ENCODE measurements around the gene NUCKS1. TPM values are rescaled to one million over a fixed set of nuclear protein-coding genes. Genes with fewer than 3 reads are reported as not detected.
A peak's percentile ranks its signal among the peaks of the same experiment; 100 is the strongest.

The NUCKS1 gene
- total and polyA plus RNA-seq, 2 of the 13 experiments (the other 11 are each of a cell fraction or from before 2014, with no cell fraction given), result 35.5 to 117 TPM

GRCh38 chr1:205670611-205671430, 79.2 kb downstream of the NUCKS1 start:
- intact Hi-C loops (cut with micrococcal nuclease; ENCODE audit: unreplicated experiment) (no loop called here), in situ Hi-C loops (cut with HindIII; ENCODE audit: extremely low pct_ligation_motif_present, low pct_unique_long_range_greater_than_20kb) (no loop called here)
- Histone ChIP-seq H3K27me3 (ENCODE audit: control insufficient read depth in 1 of 2, insufficient read depth in 2 of 2, low read length in 2 of 2) (no peaks in the 10 kb centered on the region), H3K9me3 (ENCODE audit: low read length) (no peaks in the 10 kb centered on the region), H3K9ac (ENCODE audit: insufficient read depth, low read depth, low read length) (no peak overlapping the region), H3K4me2 (ENCODE audit: low read depth, low read length) (no peak overlapping the region), H3K79me2 (ENCODE audit: insufficient read depth, low read length) (no peaks in the 10 kb centered on the region), H3K4me3 (replicated peaks in 1 of 3; ENCODE audit: insufficient read depth in 1 of 3, low read depth in 2 of 3, low read length in 3 of 3) (no peak overlapping the region), H3K4me1 (ENCODE audit: insufficient read depth, low read length) (peaks cover 93% of the 10 kb centered on the region), H3K27ac (ENCODE audit: extremely low read length, insufficient read depth, low read length) (no peak overlapping the region), H3K36me3 (replicated peaks in 1 of 2; ENCODE audit: control insufficient read depth in 1 of 2, insufficient read depth in 2 of 2, low read length in 2 of 2) (no peaks in the 10 kb centered on the region; a peak in 1 of 5 replicates), H2AFZ (ENCODE audit: low read length) (no peak overlapping the region), H4K20me1 (ENCODE audit: insufficient read depth, low read length) (no peaks in the 10 kb centered on the region)
- BruUV-seq (replicated peaks), result no TSS peak
- ATAC-seq (peak; percentile 14), FAIRE-seq (no peak), DNase-seq (ENCODE audit: low spot score) (no peak)
- peak; percentile 30; the same call in 1 of the 2 replicates for TF ChIP-seq KDM5B (CRISPR knock-in tag; IDR thresholded peaks at IDR 0.05; ENCODE audit: borderline replicate concordance)
- no peak for TF ChIP-seq BHLHE40 (IDR thresholded peaks at IDR 0.05; ENCODE audit: low read length)
- no peak for TF ChIP-seq ELF4 (CRISPR knock-in tag; IDR thresholded peaks at IDR 0.05; ENCODE audit: borderline replicate concordance)
- WGBS (ENCODE audit: low lambda C conversion rate), result 93% methylated on average over 11 of the region's 13 CpGs
- ChIA-PET POLR2A (interaction anchor here (0.5 kb wide), 1 partner anchor 13 kb away, joined by 4 read pairs; no protein-coding TSS in a partner anchor), CTCF (ENCODE audit: low intra/inter-chr PET ratio, low total read pairs) (no interaction called here)

GRCh38 chr1:205670150-205670446, 79.9 kb downstream of the NUCKS1 start:
- no peak for ATAC-seq
- Histone ChIP-seq H3K9ac (ENCODE audit: insufficient read depth, low read depth, low read length) (no peak overlapping the region), H3K27ac (ENCODE audit: extremely low read length, insufficient read depth, low read length) (no peak overlapping the region), H3K4me3 (replicated peaks in 1 of 3; ENCODE audit: insufficient read depth in 1 of 3, low read depth in 2 of 3, low read length in 3 of 3) (no peak overlapping the region), H3K9me3 (ENCODE audit: low read length) (no peaks in the 10 kb centered on the region), H3K36me3 (replicated peaks in 1 of 2; ENCODE audit: control insufficient read depth in 1 of 2, insufficient read depth in 2 of 2, low read length in 2 of 2) (no peaks in the 10 kb centered on the region; a peak in 1 of 5 replicates), H3K27me3 (ENCODE audit: control insufficient read depth in 1 of 2, insufficient read depth in 2 of 2, low read length in 2 of 2) (no peaks in the 10 kb centered on the region), H2AFZ (ENCODE audit: low read length) (no peak overlapping the region), H3K4me1 (ENCODE audit: insufficient read depth, low read length) (peaks cover 93% of the 10 kb centered on the region), H4K20me1 (ENCODE audit: insufficient read depth, low read length) (no peaks in the 10 kb centered on the region), H3K4me2 (ENCODE audit: low read depth, low read length) (no peak overlapping the region), H3K79me2 (ENCODE audit: insufficient read depth, low read length) (no peaks in the 10 kb centered on the region)
- WGBS (ENCODE audit: low lambda C conversion rate), result 94% methylated on average over 5 of the region's 5 CpGs
- FAIRE-seq, result no peak
- intact Hi-C loops (cut with micrococcal nuclease; ENCODE audit: unreplicated experiment), result no loop called here
- ChIA-PET CTCF (ENCODE audit: low intra/inter-chr PET ratio, low total read pairs) (no interaction called here), POLR2A (no interaction called here)
- no TSS peak for BruUV-seq (replicated peaks)
- TF ChIP-seq ZNF282 (IDR thresholded peaks at IDR 0.05; ENCODE audit: partially characterized antibody) (no peak), KDM1A (CRISPR knock-in tag; IDR thresholded peaks at IDR 0.05) (no peak), RNF219 (CRISPR knock-in tag; IDR thresholded peaks at IDR 0.05) (no peak), ZBED4 (CRISPR knock-in tag; IDR thresholded peaks at IDR 0.05; ENCODE audit: borderline replicate concordance) (no peak), ATF6 (CRISPR knock-in tag; conservative IDR thresholded peaks at IDR 0.05) (no peak)
- no peak for DNase-seq (ENCODE audit: low spot score)
- in situ Hi-C loops (cut with HindIII; ENCODE audit: extremely low pct_ligation_motif_present, low pct_unique_long_range_greater_than_20kb), result no loop called here

Measured in HepG2 (cell line).